K562 (cell line): ENCODE data around the gene PITRM1. TPM values are rescaled to one million over a fixed set of nuclear protein-coding genes. Genes with fewer than 3 reads are reported as not detected.

Experiments used
- CBFA2T2 ChIP-seq: fragments of 450-650 bp; conservative IDR thresholded peaks from 2 replicates; pipeline ENCODE4 v1.6.1; 2017; ENCODE audit warnings: mild to moderate bottlenecking
- CSDE1 ChIP-seq, 2 experiments: fragments of 450-650 bp; IDR thresholded peaks; 2 replicates each; pipeline ENCODE4 v1.6.1; 2016; ENCODE audit warnings: mild to moderate bottlenecking in 1 of 2
- ELF2 ChIP-seq: fragments of 250-450 bp; sonication (Bioruptor Pico); IDR thresholded peaks from 2 replicates; pipeline ENCODE4 v1.5.0; 2021; ENCODE audit warnings: mild to moderate bottlenecking
- ETS1 ChIP-seq: conservative IDR thresholded peaks from 2 replicates; pipeline ENCODE4 v1.6.1; 2011; ENCODE audit warnings: low read depth, mild to moderate bottlenecking, low read length; ENCODE audit not compliant: control insufficient read depth
- ETV6 ChIP-seq, 3 experiments: fragments of 150-350 bp in 1 of 3; sonication (generic) in 1 of 3; formaldehyde crosslinking in 1 of 3; IDR thresholded peaks; 2 replicates each; pipeline versions ENCODE4 v1.6.1 to v1.8.0; 2014 to 2022; ENCODE audit warnings: borderline replicate concordance in 2 of 3, low read depth in 2 of 3, antibody characterized with exemption in 1 of 3, low read length in 1 of 3, mild to moderate bottlenecking in 1 of 3, missing genetic modification reagents in 1 of 3
- FOXA1 ChIP-seq: fragments of 450-650 bp; IDR thresholded peaks from 2 replicates; pipeline ENCODE4 v1.6.1; 2016; ENCODE audit warnings: mild to moderate bottlenecking, borderline replicate concordance
- FOXK2 ChIP-seq, 2 experiments: fragments of 450-650 bp; IDR thresholded peaks in 1 of 2; conservative IDR thresholded peaks in 1 of 2; 2 replicates each; pipeline ENCODE4 v1.6.1; 2016; ENCODE audit warnings: low read depth in 2 of 2, mild to moderate bottlenecking in 1 of 2
- HDAC1 ChIP-seq, 2 experiments: fragments of 450-650 bp; IDR thresholded peaks; 2 replicates each; pipeline ENCODE4 v1.6.1; 2016 to 2017; ENCODE audit warnings: inconsistent platforms in 1 of 2, mild to moderate bottlenecking in 1 of 2, moderate library complexity in 1 of 2
- MLLT1 ChIP-seq, 2 experiments: fragments of 450-650 bp; IDR thresholded peaks; 2 replicates each; pipeline ENCODE4 v1.6.1; 2016
- MTA2 ChIP-seq: fragments of 450-650 bp; IDR thresholded peaks from 2 replicates; pipeline ENCODE4 v1.6.1; 2016; ENCODE audit warnings: low read depth
- NR3C1 ChIP-seq: sonication (generic); formaldehyde crosslinking; IDR thresholded peaks from 2 replicates; pipeline ENCODE4 v1.8.1; 2022; ENCODE audit warnings: missing genetic modification reagents
- PHF8 ChIP-seq: fragments of 200-600 bp; sonication (generic); IDR thresholded peaks from 2 replicates; pipeline ENCODE4 v1.6.1; 2012; ENCODE audit warnings: mixed run types, mild to moderate bottlenecking, inconsistent platforms, low read length, moderate library complexity, borderline replicate concordance
- SP2 ChIP-seq: IDR thresholded peaks from 2 replicates; pipeline ENCODE4 v1.6.1; 2011; ENCODE audit warnings: mild to moderate bottlenecking, low read depth, low read length, moderate library complexity; ENCODE audit not compliant: poor library complexity, severe bottlenecking; ENCODE audit errors: extremely low read depth
- STAT5B ChIP-seq: fragments of 250-450 bp; sonication (Bioruptor Pico); IDR thresholded peaks from 2 replicates; pipeline ENCODE4 v1.8.0; 2021; ENCODE audit warnings: mild to moderate bottlenecking, inconsistent platforms
- TEAD1 ChIP-seq, 2 experiments: fragments of 450-650 bp in 1 of 2; sonication (generic) in 1 of 2; formaldehyde crosslinking; IDR thresholded peaks; 2 replicates each; pipeline versions ENCODE4 v1.4.0 to v1.8.0; 2020 to 2022; ENCODE audit warnings: mild to moderate bottlenecking in 2 of 2, missing genetic modification reagents in 1 of 2
- TSHZ1 ChIP-seq: fragments of 250-450 bp; sonication (Bioruptor Pico); IDR thresholded peaks from 2 replicates; pipeline ENCODE4 v1.4.0; 2020; ENCODE audit warnings: mild to moderate bottlenecking, moderate library complexity
- ZBED1 ChIP-seq: IDR thresholded peaks from 2 replicates; pipeline ENCODE4 v1.6.1; 2014
- ZNF408 ChIP-seq: fragments of 250-450 bp; sonication (Bioruptor Pico); IDR thresholded peaks from 2 replicates; pipeline ENCODE4 v1.4.0; 2020; ENCODE audit warnings: low read depth, mild to moderate bottlenecking, moderate library complexity
- ZNF785 ChIP-seq: fragments of 250-450 bp; sonication (Bioruptor Pico); IDR thresholded peaks from 2 replicates; pipeline ENCODE4 v1.4.0; 2020; ENCODE audit warnings: mild to moderate bottlenecking
- ZSCAN32 ChIP-seq: fragments of 450-650 bp; formaldehyde crosslinking; IDR thresholded peaks from 2 replicates; pipeline ENCODE4 v1.4.0; 2020; ENCODE audit warnings: mild to moderate bottlenecking, moderate library complexity
- polyA plus RNA-seq, 8 experiments: library from polyadenylated mRNA; depleted of rRNA in 4 of 8; stranded (reverse) in 5 of 8; unstranded in 3 of 8; fragments of >200 nt; fragmentation: Nextera tagmentation in 2 of 8; fragmentation: Illumina TruSeq in 1 of 8; extraction: Ambion mirVana in 2 of 8; extraction: Trizol in 1 of 8; gene quantifications; 2 replicates each; pipeline versions ENCODE4 v1.2.1 to v1.2.3, GENCODE V29; 2011 to 2014; ENCODE audit warnings: inconsistent platforms in 1 of 8, missing spikeins in 1 of 8
- total RNA-seq, 7 experiments: library from RNA; depleted of rRNA in 6 of 7; stranded (reverse); fragments of >200 nt in 6 of 7; fragmentation: Illumina TruSeq in 2 of 7; extraction: Trizol in 2 of 7; gene quantifications; 2 replicates each; pipeline versions ENCODE4 v1.2.1 to v1.2.3, GENCODE V29; 2011 to 2021; ENCODE audit warnings: low replicate concordance in 1 of 7

The PITRM1 gene
- total and polyA plus RNA-seq, 9 of the 15 experiments (the other 6 are each of a cell fraction or from before 2014, with no cell fraction given) = 21.1 to 70.4 (median 39.7) TPM

GRCh38 chr10:3095373-3096139 lies 77.0 kb downstream of the PITRM1 start (continued):
- TF ChIP-seq PHF8 (no peak), STAT5B (CRISPR knock-in tag) (no peak), TEAD1 (CRISPR knock-in tag; IDR thresholded peaks at IDR 0.05) (peak; percentile 39 to 73), ZNF408 (CRISPR knock-in tag) (no peak), ZSCAN32 (CRISPR knock-in tag) (no peak), CSDE1 (IDR thresholded peaks at IDR 0.05) (no peak), FOXA1 (peak; percentile 63; the same call in 1 of the 2 replicates), FOXK2 (conservative IDR thresholded peaks at IDR 0.05 in 1 of 2, IDR thresholded peaks at IDR 0.05 in 1 of 2; ENCODE audit: low read depth in 2 of 2) (peak; percentile 72 to 73), ETS1 (no peak), TSHZ1 (CRISPR knock-in tag) (no peak), MLLT1 (IDR thresholded peaks at IDR 0.05) (peak; percentile 19 to 44; a peak in 2 of 4 replicates), CBFA2T2 (0 out of 2 replicates have a peak, but pooled peaks have one; percentile 1), ZNF785 (CRISPR knock-in tag) (no peak), ELF2 (CRISPR knock-in tag) (0 out of 2 replicates have a peak, but pooled peaks have one; percentile 37), MTA2 (no peak), HDAC1 (IDR thresholded peaks at IDR 0.05) (peak in 1 of 2 experiments; percentile 44; a peak in 1 of 4 replicates), SP2 (no peak), ZBED1 (no peak), NR3C1 (CRISPR knock-in tag) (no peak), ETV6 (IDR thresholded peaks at IDR 0.05; ENCODE audit: borderline replicate concordance in 1 of 2, low read depth in 2 of 2, low read length in 1 of 2) (no peak), ETV6 (CRISPR knock-in tag; IDR thresholded peaks at IDR 0.05; ENCODE audit: borderline replicate concordance) (no peak)
